Hematopoietic multipotent progenitor cell (in vitro differentiated cells): ENCODE results near the gene ANKS4B. TPM values are rescaled to one million over a fixed set of nuclear protein-coding genes. Genes with fewer than 3 reads are reported as not detected.
"Not testable (repeated sequence)": the region's sequence is repeated elsewhere in the genome, so short reads cannot be mapped to it uniquely, and the experiment has no call there.

Experiments used
- DNase-seq, 3 donors: peaks; one replicate each; pipeline ENCODE4 v3.0.0-alpha.2; 2011 to 2015; ENCODE audit warnings: low read depth in 2 of 3, low spot score in 2 of 3
- total RNA-seq: library from RNA; depleted of rRNA; stranded (reverse); fragments of >200 nt; gene quantifications from one replicate; pipeline ENCODE4 v1.2.3, GENCODE V29; 2012

ANKS4B gene
- total RNA-seq, 1 donor = not detected

- DNase-seq = peak in 2 of 3 donors; percentile 59 to 70
Measured at GRCh38 chr16:21283521-21284289, 50.2 kb downstream of the ANKS4B start.

- DNase-seq = no peak
Measured at GRCh38 chr16:21284414-21284813, 50.9 kb downstream of the ANKS4B start.

GRCh38 chr16:21285314-21285713, 51.8 kb downstream of the ANKS4B start:
- no peak for DNase-seq

DNA sequence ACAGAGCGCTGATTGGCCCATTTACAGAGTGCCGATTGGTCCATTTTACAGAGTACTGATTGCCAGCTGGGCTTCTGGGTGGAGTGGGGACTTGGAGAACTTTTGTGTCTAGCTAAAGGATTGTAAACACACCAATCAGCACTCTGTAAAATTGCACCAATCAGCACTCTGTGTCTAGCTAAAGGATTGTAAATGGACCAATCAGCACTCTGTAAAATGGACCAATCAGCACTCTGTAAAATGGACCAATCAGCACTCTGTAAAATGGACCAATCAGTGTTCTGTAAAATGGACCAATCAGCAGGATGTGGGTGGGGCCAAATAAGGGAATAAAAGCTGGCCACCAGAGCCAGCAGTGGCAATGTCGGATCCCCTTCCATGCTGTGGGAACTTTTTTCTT, 56.3 kb downstream of the ANKS4B start:
- not testable (repeated sequence) for DNase-seq

DNA sequence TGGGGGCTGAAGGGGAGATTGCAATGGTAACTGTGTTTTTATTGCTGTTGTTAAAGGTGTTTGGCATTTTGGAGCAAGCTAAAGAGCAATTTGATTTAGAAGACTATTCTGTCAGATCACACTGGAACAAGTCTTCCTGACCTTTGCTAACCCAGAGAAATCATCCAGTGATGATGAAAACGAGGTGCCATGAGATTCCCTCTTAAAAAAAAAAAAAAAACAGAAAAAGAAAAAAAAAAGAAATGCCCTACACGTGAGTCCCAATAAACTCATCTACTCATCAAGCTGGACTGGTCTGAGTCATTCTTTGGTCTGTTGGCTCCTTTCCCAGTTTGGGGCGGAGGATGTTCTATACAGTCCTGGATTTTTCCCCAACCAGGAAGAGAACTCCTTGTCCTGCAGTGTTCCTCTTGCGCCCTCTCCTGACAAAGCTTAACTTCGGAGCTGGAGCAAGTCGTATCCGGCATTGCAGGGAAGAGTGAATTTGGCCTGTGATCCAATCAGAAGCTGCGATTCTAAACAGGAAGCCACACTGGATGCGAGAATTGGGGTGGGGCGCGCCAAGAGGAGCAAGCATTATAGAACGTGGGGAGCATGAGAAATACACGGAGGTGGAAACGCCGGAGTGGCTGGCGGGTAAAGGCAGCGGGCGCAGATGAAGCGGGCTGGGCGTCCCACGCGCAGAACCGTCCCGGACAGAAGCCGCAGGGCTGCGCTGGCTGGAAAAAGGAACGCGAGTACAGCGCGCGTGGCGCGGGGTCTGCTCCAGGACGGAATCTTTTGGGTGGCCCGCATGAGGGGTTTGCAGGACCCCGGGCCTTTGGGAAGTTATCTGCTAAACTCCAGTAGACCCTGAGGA, 67.0 kb downstream of the ANKS4B start:
- peak in 2 of 3 donors; percentile 76 to 91 for DNase-seq

- peak in 2 of 3 donors; percentile 71 to 77 for DNase-seq
Measured at GRCh38 chr16:21301168-21301894, 67.8 kb downstream of the ANKS4B start.

DNA sequence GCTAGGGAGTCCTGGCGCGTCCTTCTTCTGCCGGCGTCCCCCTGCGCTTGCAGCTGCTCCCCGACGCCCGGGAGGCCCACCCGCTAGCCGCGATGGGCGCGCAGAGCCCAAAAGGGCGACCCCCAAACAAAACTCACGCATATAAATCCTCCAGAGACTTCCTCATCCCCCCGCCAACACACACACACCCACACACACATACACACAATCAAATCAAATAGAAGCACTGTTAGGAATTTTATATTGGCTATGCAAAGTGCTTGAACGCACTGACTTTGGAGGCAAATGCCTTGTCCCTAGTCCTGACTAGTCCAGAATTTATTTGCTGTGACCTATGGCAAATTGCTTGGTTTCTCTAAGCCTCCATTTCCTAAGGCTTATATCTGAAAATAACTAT, 68.4 kb downstream of the ANKS4B start:
- no peak for DNase-seq

DNA sequence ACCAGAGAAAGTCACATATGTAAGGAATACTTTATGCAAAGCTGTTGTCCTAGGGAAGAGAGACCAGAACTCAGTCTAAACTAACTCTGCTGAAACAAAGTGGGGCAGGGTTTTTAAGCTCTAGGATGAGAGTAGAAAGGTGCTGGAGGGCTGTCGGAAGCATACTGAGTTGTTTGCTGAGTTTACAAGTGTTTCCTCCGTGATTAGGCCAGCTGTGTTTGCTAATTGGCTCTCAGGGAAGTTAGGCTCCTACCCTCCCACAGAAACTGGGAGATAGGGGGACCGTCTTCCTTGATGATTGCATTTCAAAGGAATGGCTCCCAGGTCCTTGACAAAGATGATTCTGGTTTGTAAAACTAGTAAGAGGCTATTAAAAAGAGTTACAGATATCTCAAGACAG, 69.0 kb downstream of the ANKS4B start:
- DNase-seq = no peak

- no peak for DNase-seq
Measured at GRCh38 chr16:21302898-21303528, 69.5 kb downstream of the ANKS4B start.

Other genes starting within 250 kb of the ANKS4B start
- under 0.01 TPM for gene DNAH3, start 82.9 kb upstream of the ANKS4B start, total RNA-seq
- 83.7 TPM for gene LDAF1, start 75.0 kb upstream of the ANKS4B start, total RNA-seq
- gene ZP2, start 22.1 kb upstream of the ANKS4B start, total RNA-seq = not detected
- 7.8 TPM for gene CRYM, start 44.6 kb downstream of the ANKS4B start, total RNA-seq